Astrocyte (in vitro differentiated cells and primary cell): ENCODE results near the gene MYH9.

ENCODE experiments used
- EZH2 ChIP-seq: IDR thresholded peaks from 2 replicates; pipeline ENCODE4 v1.6.1; 2012; ENCODE audit warnings: mild to moderate bottlenecking, low read length, inconsistent platforms; ENCODE audit not compliant: insufficient read depth
- TF ChIP-seq, protein P1 (sequence below): IDR thresholded peaks from 2 replicates; pipeline ENCODE4 v1.5.1; 2011; ENCODE audit warnings: low read depth, mild to moderate bottlenecking, inconsistent platforms, low read length, moderate library complexity; ENCODE audit not compliant: insufficient read depth

DNA sequence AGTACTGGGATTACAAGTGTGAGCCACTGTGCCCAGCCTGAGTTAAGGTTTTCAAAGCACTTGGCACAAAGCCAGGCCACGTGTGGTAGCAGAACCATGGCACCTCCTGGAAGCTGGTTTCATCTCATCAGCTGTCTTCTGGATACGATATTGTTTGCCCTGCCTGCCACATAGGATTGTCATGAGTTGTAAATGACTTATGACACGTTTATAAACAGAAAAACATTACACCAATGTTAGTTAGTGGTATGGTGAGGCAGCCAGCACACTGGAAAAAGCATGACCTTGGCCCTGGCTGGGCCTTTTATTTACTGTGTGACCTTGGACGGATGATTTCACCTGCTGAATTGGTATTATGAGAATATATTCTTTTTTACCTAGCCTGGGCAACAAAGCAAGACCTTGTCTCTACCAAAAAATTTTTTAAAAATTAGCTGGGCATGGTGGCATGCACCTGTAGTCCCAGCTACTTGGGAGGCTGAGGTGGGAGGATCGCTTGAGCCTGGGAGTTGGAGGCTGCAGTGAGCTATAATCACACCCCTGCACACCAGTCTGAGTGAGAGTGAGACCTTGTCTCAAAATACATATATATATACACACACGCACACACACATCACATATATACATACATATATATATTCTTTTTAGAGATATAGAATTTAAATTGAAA lies 24.0 kb upstream of the MYH9 start:
- TF ChIP-seq, protein P1, sequence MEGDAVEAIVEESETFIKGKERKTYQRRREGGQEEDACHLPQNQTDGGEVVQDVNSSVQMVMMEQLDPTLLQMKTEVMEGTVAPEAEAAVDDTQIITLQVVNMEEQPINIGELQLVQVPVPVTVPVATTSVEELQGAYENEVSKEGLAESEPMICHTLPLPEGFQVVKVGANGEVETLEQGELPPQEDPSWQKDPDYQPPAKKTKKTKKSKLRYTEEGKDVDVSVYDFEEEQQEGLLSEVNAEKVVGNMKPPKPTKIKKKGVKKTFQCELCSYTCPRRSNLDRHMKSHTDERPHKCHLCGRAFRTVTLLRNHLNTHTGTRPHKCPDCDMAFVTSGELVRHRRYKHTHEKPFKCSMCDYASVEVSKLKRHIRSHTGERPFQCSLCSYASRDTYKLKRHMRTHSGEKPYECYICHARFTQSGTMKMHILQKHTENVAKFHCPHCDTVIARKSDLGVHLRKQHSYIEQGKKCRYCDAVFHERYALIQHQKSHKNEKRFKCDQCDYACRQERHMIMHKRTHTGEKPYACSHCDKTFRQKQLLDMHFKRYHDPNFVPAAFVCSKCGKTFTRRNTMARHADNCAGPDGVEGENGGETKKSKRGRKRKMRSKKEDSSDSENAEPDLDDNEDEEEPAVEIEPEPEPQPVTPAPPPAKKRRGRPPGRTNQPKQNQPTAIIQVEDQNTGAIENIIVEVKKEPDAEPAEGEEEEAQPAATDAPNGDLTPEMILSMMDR, result no peak
- TF ChIP-seq EZH2, result no peak
